Measurements from ENCODE around the gene ANKMY1. TPM values are rescaled to one million over a fixed set of nuclear protein-coding genes. Genes with fewer than 3 reads are reported as not detected.

ANKMY1 gene
- total and polyA plus RNA-seq, 11 donors = 2.4 to 11.7 (median 5.5) TPM

- 70 to 84% (median 78%) methylated on average over 18 to 34 of the region's 34 CpGs for WGBS, 4 donors
- no peak overlapping the region for H3K4me3 ChIP-seq
- ATAC-seq = no peak
- H3K4me1 ChIP-seq = peaks cover 0 to 62% (median 28%) of the 10 kb centered on the region in 12 donors
- intact Hi-C loops (cut with DNase I) = loop anchor here in 1 of 10 donors (10.0 kb wide), 1 partner anchor 110 kb away; no protein-coding TSS in a partner anchor
- peaks cover 0 to 78% (median 49%) of the 10 kb centered on the region in 9 donors for H3K36me3 ChIP-seq
- no peaks in the 10 kb centered on the region for H3K9me3 ChIP-seq
- TF ChIP-seq POLR2A (IDR thresholded peaks at IDR 0.05) = no peak
- H3K27ac ChIP-seq = peak overlapping the region in 9 of 12 donors; percentile 41 to 84 (median 67)
- DNase-seq = peak in 3 of 5 donors; percentile 18 to 66 (median 33)
- H3K27me3 ChIP-seq = no peaks in the 10 kb centered on the region
Observed at GRCh38 chr2:240594511-240595380, 37.0 kb upstream of the ANKMY1 start.

GRCh38 chr2:240593703-240594451 lies 36.1 kb upstream of the ANKMY1 start:
- no peaks in the 10 kb centered on the region for H3K27me3 ChIP-seq
- no peak for TF ChIP-seq CTCF (IDR thresholded peaks at IDR 0.05)
- no peak for TF ChIP-seq POLR2A (IDR thresholded peaks at IDR 0.05)
- peak; percentile 45 to 86 (median 67) for DNase-seq
- intact Hi-C loops (cut with DNase I) = loop anchor here in 1 of 10 donors (10.0 kb wide), 1 partner anchor 111 kb away; no protein-coding TSS in a partner anchor
- H3K4me3 ChIP-seq = no peak overlapping the region
- peaks cover 0 to 71% (median 28%) of the 10 kb centered on the region in 12 donors for H3K4me1 ChIP-seq
- peaks cover 0 to 76% (median 43%) of the 10 kb centered on the region in 9 donors for H3K36me3 ChIP-seq
- H3K9me3 ChIP-seq = no peaks in the 10 kb centered on the region
- peak overlapping the region in 9 of 12 donors; percentile 41 to 84 (median 60) for H3K27ac ChIP-seq
- ATAC-seq = peak; percentile 63 to 70 (median 69)
- 48 to 64% (median 55%) methylated on average over 6 to 19 of the region's 19 CpGs for WGBS, 4 donors

GRCh38 chr2:240593026-240593702 lies 35.4 kb upstream of the ANKMY1 start:
- 75 to 86% (median 85%) methylated on average over 19 to 20 of the region's 20 CpGs for WGBS, 4 donors
- peak in 4 of 5 donors; percentile 53 to 76 (median 68) for DNase-seq
- Histone ChIP-seq H3K27ac (peak overlapping the region in 8 of 12 donors; percentile 11 to 84 (median 64)), H3K9me3 (no peaks in the 10 kb centered on the region), H3K4me1 (peaks cover 0 to 76% (median 32%) of the 10 kb centered on the region in 12 donors), H3K27me3 (no peaks in the 10 kb centered on the region), H3K4me3 (no peak overlapping the region), H3K36me3 (peaks cover 0 to 69% (median 36%) of the 10 kb centered on the region in 9 donors)
- TF ChIP-seq CTCF (IDR thresholded peaks at IDR 0.05) (no peak), POLR2A (IDR thresholded peaks at IDR 0.05) (no peak)
- ATAC-seq = peak; percentile 6 to 46 (median 31)
- intact Hi-C loops (cut with DNase I) = loop anchor here in 1 of 10 donors (10.0 kb wide), 1 partner anchor 112 kb away; no protein-coding TSS in a partner anchor

- DNase-seq = peak in 2 of 5 donors; percentile 9 to 58
- WGBS, 4 donors = 94 to 96% (median 95%) methylated on average over 13 of the region's 13 CpGs
- TF ChIP-seq POLR2A (IDR thresholded peaks at IDR 0.05) (no peak), CTCF (IDR thresholded peaks at IDR 0.05) (no peak)
- intact Hi-C loops (cut with DNase I) = loop anchor here in 1 of 10 donors (10.0 kb wide), 1 partner anchor 113 kb away; no protein-coding TSS in a partner anchor
- no peak for ATAC-seq
- Histone ChIP-seq H3K9me3 (no peaks in the 10 kb centered on the region), H3K36me3 (peaks cover 0 to 57% (median 32%) of the 10 kb centered on the region in 9 donors), H3K4me1 (peaks cover 0 to 81% (median 42%) of the 10 kb centered on the region in 12 donors), H3K27me3 (no peaks in the 10 kb centered on the region), H3K4me3 (no peak overlapping the region), H3K27ac (peak overlapping the region in 1 of 12 donors; percentile 75)
Observed at GRCh38 chr2:240591784-240592183, 34.0 kb upstream of the ANKMY1 start.
